Fibroblast of skin of left biceps (primary cell): ENCODE measurements around the gene DHDH.

Experiments used
- DNase-seq, 2 experiments: peaks; one replicate each; pipeline ENCODE4 v3.0.0-alpha.2; 2013; ENCODE audit warnings: low read depth in 2 of 2

The DHDH gene

DNA sequence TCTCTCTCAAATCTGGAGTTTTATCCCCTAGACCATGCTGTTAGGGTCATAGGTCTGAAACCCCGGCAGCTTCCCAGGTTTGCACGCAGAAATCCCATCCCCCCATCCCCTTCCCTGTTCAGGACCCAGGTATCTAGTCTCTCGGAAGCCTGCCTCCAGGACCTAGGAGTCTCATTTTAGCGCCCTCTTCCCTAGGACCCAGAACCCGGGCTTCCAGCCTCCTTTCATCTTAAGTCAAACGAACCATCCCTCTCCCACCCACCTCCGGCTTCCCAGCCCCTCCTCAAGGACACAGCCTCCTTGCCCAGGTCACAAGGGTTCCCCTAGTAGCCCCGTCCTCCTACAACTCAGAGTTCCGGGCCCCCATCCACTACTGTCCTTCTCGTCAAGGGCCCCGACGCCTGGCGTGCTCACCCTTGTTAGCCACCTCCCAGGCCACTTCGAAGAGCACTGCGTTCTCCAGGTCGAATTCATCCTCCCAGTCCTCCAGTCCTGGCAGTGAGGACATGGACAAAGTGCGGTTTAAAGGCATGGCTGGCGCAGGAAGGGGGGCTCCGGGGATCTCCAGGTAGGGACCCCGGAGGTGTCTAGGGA is 59.2 kb downstream of the DHDH start:
- DNase-seq: no peak

DNA sequence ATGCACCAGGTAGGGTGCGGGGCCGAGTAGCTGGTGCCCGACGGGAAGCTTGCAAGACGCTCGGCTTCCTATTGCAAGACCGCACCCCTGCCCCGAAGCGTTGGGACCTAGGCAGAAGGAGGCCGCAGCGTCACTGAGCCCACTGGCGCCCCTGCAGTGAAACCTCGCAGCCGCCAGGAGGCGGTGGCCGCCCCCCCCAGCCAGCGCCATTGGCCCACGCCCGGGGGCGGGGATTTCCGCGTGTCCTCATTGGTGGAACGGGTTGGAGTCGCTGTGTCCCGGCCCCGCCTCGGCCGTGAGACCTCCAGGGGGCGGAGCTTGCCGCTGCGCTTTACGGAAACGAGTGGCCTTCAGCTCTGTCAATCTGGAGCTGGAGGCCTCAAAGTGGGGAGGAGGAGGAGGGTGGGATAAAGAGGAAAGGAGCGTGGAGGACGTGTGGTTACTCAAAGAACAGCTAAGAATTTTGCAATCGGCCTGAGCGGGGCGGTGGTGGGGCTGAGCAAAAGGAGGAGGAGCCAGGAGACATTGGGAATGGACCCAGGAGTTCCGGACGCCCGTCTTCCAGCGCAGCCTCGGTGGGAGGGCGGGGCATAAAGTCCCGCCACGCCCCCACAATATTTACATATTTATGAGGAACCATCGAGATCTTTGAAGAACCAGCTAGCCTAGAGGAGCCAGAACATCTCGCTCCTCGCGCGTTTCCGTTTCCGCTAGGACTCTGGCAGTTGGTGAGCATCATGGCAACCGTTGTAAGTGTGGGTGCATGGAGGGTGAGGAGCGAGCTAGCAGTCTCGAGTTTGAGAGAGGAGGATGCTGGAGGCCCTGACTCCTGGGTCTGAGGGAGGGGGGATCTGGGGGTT is 59.9 kb downstream of the DHDH start, which contains the start of the genes GYS1 and RUVBL2:
GYS1 (minus strand) TSS at position 135 of the 860 bp plus-strand sequence. CDS start 197 bp downstream, outside the sequence.
RUVBL2 (plus strand) TSS at position 713 of the 860 bp plus-strand sequence; CDS start at position 738, 25 bp downstream.
- DNase-seq: peak; percentile 99

DNA sequence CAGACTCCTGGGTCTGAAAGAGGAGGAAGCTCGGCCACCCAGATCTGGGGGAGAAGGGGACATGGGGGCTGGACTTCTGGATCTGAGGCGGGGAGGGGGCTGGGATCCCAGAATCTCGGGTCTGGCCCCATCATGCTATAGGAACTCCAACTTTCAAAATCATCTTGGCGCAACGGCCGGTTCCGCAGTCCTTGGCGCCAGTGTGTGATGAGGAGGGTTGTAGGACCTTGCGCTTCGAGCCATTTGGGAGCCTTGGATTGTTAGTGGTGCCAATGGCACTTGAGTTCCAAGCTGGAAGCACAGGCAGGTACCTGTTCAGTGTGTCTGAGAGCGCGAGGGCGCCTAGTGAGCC is 60.5 kb downstream of the DHDH start:
- no peak for DNase-seq
